B cell (primary cell): Measurements from ENCODE around the gene CNTNAP2. TPM values are rescaled to one million over a fixed set of nuclear protein-coding genes. Genes with fewer than 3 reads are reported as not detected.

Experiments
- ATAC-seq: fragments of 200-7000 bp; cut with Tn5 transposase; one replicate; pipeline ENCODE4 v1.10.0; 2021; ENCODE audit warnings: low read depth, mild to moderate bottlenecking, moderate number of reproducible peaks, moderate library complexity
- CTCF ChIA-PET: fragments of 350-600 bp; sonication (Branson Sonifier 250); formaldehyde crosslinking; loops from one replicate; lab custom pipeline; 2021; ENCODE audit warnings: antibody characterized with exemption, inconsistent platforms; lab: Charles Lee
- POLR2A ChIA-PET: fragments of 350-600 bp; sonication (Branson Sonifier 250); formaldehyde crosslinking; loops from one replicate; lab custom pipeline; 2021; ENCODE audit warnings: antibody characterized with exemption; lab: Charles Lee
- DNase-seq: peaks from one replicate; pipeline ENCODE4 v3.0.0; 2013
- H2AFZ ChIP-seq: 2 replicates; pipeline ENCODE4 v1.6.1; 2012; ENCODE audit warnings: mild to moderate bottlenecking, low read depth, low read length; ENCODE audit not compliant: insufficient read depth, poor library complexity, severe bottlenecking
- H3K27ac ChIP-seq, 2 donors: 1 replicate in 1 of 2; 2 replicates in 1 of 2; pipeline ENCODE4 v1.5.1; 2012 to 2013; ENCODE audit warnings: low read length in 2 of 2, mild to moderate bottlenecking in 2 of 2, moderate library complexity in 1 of 2
- H3K27me3 ChIP-seq, 4 experiments: fragments of 200-600 bp in 1 of 4; sonication (generic) in 1 of 4; replicated peaks in 1 of 4; 1 replicate in 2 of 4; 2 replicates in 2 of 4; pipeline versions ENCODE4 v1.6.1 to v1.7.0; 2013 to 2016; ENCODE audit warnings: low read length in 3 of 4, mild to moderate bottlenecking in 2 of 4, mixed read lengths in 1 of 4, moderate library complexity in 1 of 4; ENCODE audit not compliant: insufficient read depth in 4 of 4, control insufficient read depth in 3 of 4; ENCODE audit errors: control extremely low read depth in 1 of 4
- H3K36me3 ChIP-seq, 2 experiments: replicated peaks in 1 of 2; 1 replicate in 1 of 2; 2 replicates in 1 of 2; pipeline versions ENCODE4 v1.6.1 to v1.7.1; 2013; ENCODE audit warnings: low read length in 1 of 2; ENCODE audit not compliant: insufficient read depth in 2 of 2, control insufficient read depth in 1 of 2; ENCODE audit errors: control extremely low read depth in 1 of 2, extremely low read depth in 1 of 2
- H3K4me1 ChIP-seq, 2 donors: fragments of 200-600 bp in 1 of 2; sonication (generic) in 1 of 2; 1 replicate in 1 of 2; 2 replicates in 1 of 2; pipeline versions ENCODE4 v1.5.1 to v1.6.1; 2013 to 2017; ENCODE audit warnings: low read length in 2 of 2; ENCODE audit not compliant: control insufficient read depth in 2 of 2, insufficient read depth in 2 of 2
- H3K4me2 ChIP-seq: replicated peaks from 2 replicates; pipeline ENCODE3; 2012; ENCODE audit warnings: mild to moderate bottlenecking, low read depth, low read length; ENCODE audit not compliant: poor library complexity, severe bottlenecking
- H3K4me3 ChIP-seq, 5 experiments: fragments of 200-600 bp in 1 of 5; sonication (generic) in 1 of 5; 1 replicate in 3 of 5; 2 replicates in 2 of 5; pipeline versions ENCODE4 v1.5.1 to v1.7.0; 2011 to 2016; ENCODE audit warnings: low read length in 4 of 5, mild to moderate bottlenecking in 4 of 5, low read depth in 2 of 5, control low read depth in 1 of 5, moderate library complexity in 1 of 5; ENCODE audit not compliant: insufficient read depth in 1 of 5; ENCODE audit errors: control extremely low read depth in 1 of 5, extremely low read depth in 1 of 5
- H3K79me2 ChIP-seq: fragments of 200-600 bp; sonication (generic); one replicate; pipeline ENCODE4 v1.6.0; 2016; ENCODE audit warnings: low read length; ENCODE audit not compliant: control insufficient read depth, insufficient read depth
- H3K9ac ChIP-seq: fragments of 200-600 bp; sonication (generic); 2 replicates; pipeline ENCODE4 v1.6.1; 2017; ENCODE audit warnings: mild to moderate bottlenecking, low read length, moderate library complexity
- H3K9me3 ChIP-seq, 3 donors: one replicate each; pipeline versions ENCODE4 v1.6.1 to v1.7.1; 2013; ENCODE audit warnings: low read length in 2 of 3; ENCODE audit not compliant: control insufficient read depth in 2 of 3, insufficient read depth in 1 of 3; ENCODE audit errors: control extremely low read depth in 1 of 3
- H4K20me1 ChIP-seq: 2 replicates; pipeline ENCODE4 v1.6.0; 2012; ENCODE audit warnings: mild to moderate bottlenecking, low read length; ENCODE audit not compliant: insufficient read depth, control insufficient read depth, poor library complexity, severe bottlenecking
- H3K27ac Mint-ChIP-seq: one replicate; pipeline ENCODE4 v1.8.0; 2021; ENCODE audit warnings: mixed read lengths
- H3K27me3 Mint-ChIP-seq: one replicate; pipeline ENCODE4 v1.8.0; 2021; ENCODE audit warnings: mixed read lengths
- H3K4me1 Mint-ChIP-seq: one replicate; pipeline ENCODE4 v1.8.0; 2021; ENCODE audit warnings: mixed read lengths
- H3K4me3 Mint-ChIP-seq: one replicate; pipeline ENCODE4 v1.8.0; 2021; ENCODE audit warnings: mixed read lengths
- H3K9me3 Mint-ChIP-seq: one replicate; pipeline ENCODE4 v1.8.0; 2022; ENCODE audit warnings: mixed read lengths; ENCODE audit not compliant: insufficient read depth
- EZH2 ChIP-seq: IDR thresholded peaks from 2 replicates; pipeline ENCODE4 v1.6.1; 2012; ENCODE audit warnings: borderline replicate concordance, low read depth, mild to moderate bottlenecking, moderate library complexity, low read length; ENCODE audit not compliant: insufficient read depth, poor library complexity, severe bottlenecking
- WGBS: methylation state at CpG from one replicate; pipeline ENCODE4 v1.1.5; 2013; ENCODE audit warnings: missing lambda C conversion rate; ENCODE audit not compliant: insufficient coverage; 5-methylcytosine and 5-hydroxymethylcytosine counted together
- intact Hi-C: fragments of 100-400 bp; cut with micrococcal nuclease; formaldehyde crosslinking; loops from one replicate; pipeline ENCODE4 v1.10.0; 2022
- polyA plus RNA-seq: library from polyadenylated mRNA; depleted of rRNA; stranded (reverse); fragments of >200 nt; gene quantifications from 2 replicates; pipeline ENCODE4 v1.2.3, GENCODE V29; 2012
- total RNA-seq, 2 donors: library from RNA; stranded (reverse); fragments of 120-200 nt in 1 of 2; gene quantifications; 1 replicate in 1 of 2; 2 replicates in 1 of 2; pipeline versions ENCODE4 v1.2.3 to v1.2.4, GENCODE V29; 2013 to 2022
- TF ChIP-seq, protein P1 (sequence below): fragments of 200-600 bp; IDR thresholded peaks from one replicate; pipeline ENCODE4 v1.8.0; 2022; ENCODE audit warnings: antibody characterized with exemption, mild to moderate bottlenecking

CNTNAP2 gene
- total and polyA plus RNA-seq, 2 donors (not counting 1 experiment from before 2014, with no cell fraction given), result 7.4 to 16.6 TPM

DNA sequence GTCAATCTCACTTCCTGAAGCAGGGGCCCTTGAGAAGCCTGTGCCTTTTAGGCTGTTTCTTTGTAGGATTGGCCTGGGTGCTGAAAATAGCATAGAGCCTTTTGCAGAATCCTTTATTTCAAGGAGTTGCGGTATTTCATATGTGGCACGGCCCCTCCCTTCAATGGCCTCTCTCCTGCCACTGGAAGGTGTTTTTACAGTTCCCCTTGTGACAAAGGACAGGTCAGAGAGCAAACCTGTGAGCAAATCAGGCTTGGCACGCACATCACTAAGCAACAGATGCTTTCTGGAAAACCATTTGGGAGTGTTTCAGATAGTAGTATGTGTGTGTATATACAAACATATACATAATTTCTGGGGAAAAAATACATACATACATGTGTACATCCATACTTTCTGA lies 2085.4 kb downstream of the CNTNAP2 start:
- DNase-seq (no peak), ATAC-seq (no peak)
- H3K27ac Mint-ChIP-seq, result no peak overlapping the region
- H3K4me1 ChIP-seq, result no peaks in the 10 kb centered on the region
- no peak overlapping the region for H3K9ac ChIP-seq
- H3K4me3 Mint-ChIP-seq, result no peak overlapping the region
- CTCF ChIA-PET, result no interaction called here
- no peak overlapping the region for H3K4me2 ChIP-seq
- intact Hi-C loops, result no loop called here
- H3K4me1 Mint-ChIP-seq, result no peaks in the 10 kb centered on the region
- no peak for TF ChIP-seq EZH2
- TF ChIP-seq, protein P1, sequence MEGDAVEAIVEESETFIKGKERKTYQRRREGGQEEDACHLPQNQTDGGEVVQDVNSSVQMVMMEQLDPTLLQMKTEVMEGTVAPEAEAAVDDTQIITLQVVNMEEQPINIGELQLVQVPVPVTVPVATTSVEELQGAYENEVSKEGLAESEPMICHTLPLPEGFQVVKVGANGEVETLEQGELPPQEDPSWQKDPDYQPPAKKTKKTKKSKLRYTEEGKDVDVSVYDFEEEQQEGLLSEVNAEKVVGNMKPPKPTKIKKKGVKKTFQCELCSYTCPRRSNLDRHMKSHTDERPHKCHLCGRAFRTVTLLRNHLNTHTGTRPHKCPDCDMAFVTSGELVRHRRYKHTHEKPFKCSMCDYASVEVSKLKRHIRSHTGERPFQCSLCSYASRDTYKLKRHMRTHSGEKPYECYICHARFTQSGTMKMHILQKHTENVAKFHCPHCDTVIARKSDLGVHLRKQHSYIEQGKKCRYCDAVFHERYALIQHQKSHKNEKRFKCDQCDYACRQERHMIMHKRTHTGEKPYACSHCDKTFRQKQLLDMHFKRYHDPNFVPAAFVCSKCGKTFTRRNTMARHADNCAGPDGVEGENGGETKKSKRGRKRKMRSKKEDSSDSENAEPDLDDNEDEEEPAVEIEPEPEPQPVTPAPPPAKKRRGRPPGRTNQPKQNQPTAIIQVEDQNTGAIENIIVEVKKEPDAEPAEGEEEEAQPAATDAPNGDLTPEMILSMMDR, result no peak
- H3K79me2 ChIP-seq, result no peaks in the 10 kb centered on the region
- no peak overlapping the region for H2AFZ ChIP-seq
- H3K4me3 ChIP-seq, result no peak overlapping the region
- H3K27me3 ChIP-seq, result peaks cover 0 to 5% (median 0%) of the 10 kb centered on the region in 4 experiments
- H3K9me3 Mint-ChIP-seq, result no peaks in the 10 kb centered on the region
- 83% methylated on average over 2 of the region's 3 CpGs for WGBS
- POLR2A ChIA-PET, result no interaction called here
- H3K9me3 ChIP-seq, result no peaks in the 10 kb centered on the region
- peaks cover 16% of the 10 kb centered on the region for H3K27me3 Mint-ChIP-seq
- no peaks in the 10 kb centered on the region for H4K20me1 ChIP-seq
- no peak overlapping the region for H3K27ac ChIP-seq
- H3K36me3 ChIP-seq, result no peaks in the 10 kb centered on the region

DNA sequence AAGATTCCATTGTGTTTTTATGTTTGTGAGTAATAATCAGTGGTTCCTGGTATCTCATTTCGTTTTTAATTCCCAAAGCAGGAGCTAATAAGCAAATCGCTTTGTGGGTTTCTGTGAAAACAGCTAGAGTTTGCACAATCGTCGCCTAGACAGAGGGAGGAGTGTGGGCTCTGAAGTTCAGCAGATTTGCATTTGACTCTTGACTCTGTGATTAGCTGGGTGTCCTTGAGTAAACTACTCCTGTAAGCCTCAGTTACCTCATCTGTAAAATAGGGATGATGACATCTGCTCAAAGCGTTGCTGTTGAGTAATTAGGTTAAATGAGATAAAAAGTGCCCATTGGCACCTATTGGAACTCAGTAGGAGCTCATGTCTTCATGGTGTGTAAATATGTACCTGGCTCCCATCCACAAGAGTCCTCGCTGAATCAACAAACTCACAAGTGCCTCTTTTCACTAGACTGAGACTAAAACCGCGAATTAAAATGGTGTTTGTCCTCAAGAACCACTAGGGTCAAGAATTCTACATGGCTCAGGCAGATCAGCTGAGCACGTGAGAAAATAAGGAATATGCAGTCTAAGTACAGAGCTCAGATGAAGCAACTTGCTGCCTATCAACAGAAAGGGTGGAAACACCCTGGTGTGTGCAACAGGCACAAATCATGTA lies 2088.2 kb downstream of the CNTNAP2 start:
- no peaks in the 10 kb centered on the region for H3K27me3 ChIP-seq
- 88% methylated on average over 7 of the region's 9 CpGs for WGBS
- DNase-seq (no peak), ATAC-seq (no peak)
- no peaks in the 10 kb centered on the region for H3K9me3 ChIP-seq
- Mint-ChIP-seq H3K9me3 (no peaks in the 10 kb centered on the region), H3K27me3 (peaks cover 24% of the 10 kb centered on the region), H3K4me1 (no peaks in the 10 kb centered on the region), H3K27ac (no peak overlapping the region), H3K4me3 (no peak overlapping the region)
- no peak overlapping the region for H2AFZ ChIP-seq
- no peaks in the 10 kb centered on the region for H3K79me2 ChIP-seq
- no peak overlapping the region for H3K9ac ChIP-seq
- POLR2A ChIA-PET, result no interaction called here
- intact Hi-C loops, result no loop called here
- no peaks in the 10 kb centered on the region for H4K20me1 ChIP-seq
- H3K4me1 ChIP-seq, result no peaks in the 10 kb centered on the region
- CTCF ChIA-PET, result no interaction called here
- TF ChIP-seq, protein P1, result no peak
- TF ChIP-seq EZH2, result no peak
- no peak overlapping the region for H3K4me3 ChIP-seq
- H3K27ac ChIP-seq, result no peak overlapping the region
- H3K36me3 ChIP-seq, result no peaks in the 10 kb centered on the region
- no peak overlapping the region for H3K4me2 ChIP-seq
